Measurements from ENCODE around the gene TRIM47. TPM values are rescaled to one million over a fixed set of nuclear protein-coding genes. Genes with fewer than 3 reads are reported as not detected.

TRIM47 gene
- total and polyA plus RNA-seq, 2 of the 13 experiments (the other 11 are each of a cell fraction or from before 2014, with no cell fraction given) = 33.5 to 82.0 TPM

- TF ChIP-seq ZBTB39 (CRISPR knock-in tag; IDR thresholded peaks at IDR 0.05) (no peak), TEAD3 (CRISPR knock-in tag; optimal IDR thresholded peaks at IDR 0.05; ENCODE audit: borderline replicate concordance) (peak; percentile 19), ZNF383 (CRISPR knock-in tag; IDR thresholded peaks at IDR 0.05; ENCODE audit: borderline replicate concordance) (no peak), ZNF616 (CRISPR knock-in tag; IDR thresholded peaks at IDR 0.05; ENCODE audit: low read depth) (no peak), BATF2 (CRISPR knock-in tag; IDR thresholded peaks at IDR 0.05) (no peak; the same call in 1 of the 2 replicates), ZNF577 (CRISPR knock-in tag; IDR thresholded peaks at IDR 0.05; ENCODE audit: borderline replicate concordance, low read depth) (no peak), YEATS4 (CRISPR knock-in tag; IDR thresholded peaks at IDR 0.05; ENCODE audit: borderline replicate concordance) (no peak), ZNF557 (CRISPR knock-in tag; IDR thresholded peaks at IDR 0.05) (peak; percentile 71; the same call in 1 of the 2 replicates), THYN1 (CRISPR knock-in tag; IDR thresholded peaks at IDR 0.05; ENCODE audit: borderline replicate concordance, low read depth) (no peak), ZSCAN9 (CRISPR knock-in tag; IDR thresholded peaks at IDR 0.05; ENCODE audit: borderline replicate concordance) (no peak), ISX (CRISPR knock-in tag; conservative IDR thresholded peaks at IDR 0.05) (0 out of 2 replicates have a peak, but pooled peaks have one; percentile 68), NFKB2 (CRISPR knock-in tag; IDR thresholded peaks at IDR 0.05; ENCODE audit: borderline replicate concordance) (peak; percentile 47; the same call in 1 of the 2 replicates), HMGXB4 (CRISPR knock-in tag; IDR thresholded peaks at IDR 0.05; ENCODE audit: borderline replicate concordance in 1 of 2, low read depth in 1 of 2) (peak in 1 of 2 experiments; percentile 52; a peak in 1 of 4 replicates)
- TF ChIP-seq, protein P1, sequence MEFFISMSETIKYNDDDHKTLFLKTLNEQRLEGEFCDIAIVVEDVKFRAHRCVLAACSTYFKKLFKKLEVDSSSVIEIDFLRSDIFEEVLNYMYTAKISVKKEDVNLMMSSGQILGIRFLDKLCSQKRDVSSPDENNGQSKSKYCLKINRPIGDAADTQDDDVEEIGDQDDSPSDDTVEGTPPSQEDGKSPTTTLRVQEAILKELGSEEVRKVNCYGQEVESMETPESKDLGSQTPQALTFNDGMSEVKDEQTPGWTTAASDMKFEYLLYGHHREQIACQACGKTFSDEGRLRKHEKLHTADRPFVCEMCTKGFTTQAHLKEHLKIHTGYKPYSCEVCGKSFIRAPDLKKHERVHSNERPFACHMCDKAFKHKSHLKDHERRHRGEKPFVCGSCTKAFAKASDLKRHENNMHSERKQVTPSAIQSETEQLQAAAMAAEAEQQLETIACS (CRISPR knock-in tag; IDR thresholded peaks at IDR 0.05) = 0 out of 2 replicates have a peak, but pooled peaks have one; percentile 2
- TF ChIP-seq, protein P2, sequence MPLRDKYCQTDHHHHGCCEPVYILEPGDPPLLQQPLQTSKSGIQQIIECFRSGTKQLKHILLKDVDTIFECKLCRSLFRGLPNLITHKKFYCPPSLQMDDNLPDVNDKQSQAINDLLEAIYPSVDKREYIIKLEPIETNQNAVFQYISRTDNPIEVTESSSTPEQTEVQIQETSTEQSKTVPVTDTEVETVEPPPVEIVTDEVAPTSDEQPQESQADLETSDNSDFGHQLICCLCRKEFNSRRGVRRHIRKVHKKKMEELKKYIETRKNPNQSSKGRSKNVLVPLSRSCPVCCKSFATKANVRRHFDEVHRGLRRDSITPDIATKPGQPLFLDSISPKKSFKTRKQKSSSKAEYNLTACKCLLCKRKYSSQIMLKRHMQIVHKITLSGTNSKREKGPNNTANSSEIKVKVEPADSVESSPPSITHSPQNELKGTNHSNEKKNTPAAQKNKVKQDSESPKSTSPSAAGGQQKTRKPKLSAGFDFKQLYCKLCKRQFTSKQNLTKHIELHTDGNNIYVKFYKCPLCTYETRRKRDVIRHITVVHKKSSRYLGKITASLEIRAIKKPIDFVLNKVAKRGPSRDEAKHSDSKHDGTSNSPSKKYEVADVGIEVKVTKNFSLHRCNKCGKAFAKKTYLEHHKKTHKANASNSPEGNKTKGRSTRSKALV (CRISPR knock-in tag; IDR thresholded peaks at IDR 0.05) = peak; percentile 63; the same call in 1 of the 2 replicates
- TF ChIP-seq, protein P3, sequence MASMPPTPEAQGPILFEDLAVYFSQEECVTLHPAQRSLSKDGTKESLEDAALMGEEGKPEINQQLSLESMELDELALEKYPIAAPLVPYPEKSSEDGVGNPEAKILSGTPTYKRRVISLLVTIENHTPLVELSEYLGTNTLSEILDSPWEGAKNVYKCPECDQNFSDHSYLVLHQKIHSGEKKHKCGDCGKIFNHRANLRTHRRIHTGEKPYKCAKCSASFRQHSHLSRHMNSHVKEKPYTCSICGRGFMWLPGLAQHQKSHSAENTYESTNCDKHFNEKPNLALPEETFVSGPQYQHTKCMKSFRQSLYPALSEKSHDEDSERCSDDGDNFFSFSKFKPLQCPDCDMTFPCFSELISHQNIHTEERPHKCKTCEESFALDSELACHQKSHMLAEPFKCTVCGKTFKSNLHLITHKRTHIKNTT (CRISPR knock-in tag; IDR thresholded peaks at IDR 0.05) = no peak
Observed at GRCh38 chr17:75856062-75856756, 22.2 kb downstream of the TRIM47 start (continued).

All from HepG2 (cell line).